ENCODE measurements around the gene HYAL1.

The HYAL1 gene

DNA sequence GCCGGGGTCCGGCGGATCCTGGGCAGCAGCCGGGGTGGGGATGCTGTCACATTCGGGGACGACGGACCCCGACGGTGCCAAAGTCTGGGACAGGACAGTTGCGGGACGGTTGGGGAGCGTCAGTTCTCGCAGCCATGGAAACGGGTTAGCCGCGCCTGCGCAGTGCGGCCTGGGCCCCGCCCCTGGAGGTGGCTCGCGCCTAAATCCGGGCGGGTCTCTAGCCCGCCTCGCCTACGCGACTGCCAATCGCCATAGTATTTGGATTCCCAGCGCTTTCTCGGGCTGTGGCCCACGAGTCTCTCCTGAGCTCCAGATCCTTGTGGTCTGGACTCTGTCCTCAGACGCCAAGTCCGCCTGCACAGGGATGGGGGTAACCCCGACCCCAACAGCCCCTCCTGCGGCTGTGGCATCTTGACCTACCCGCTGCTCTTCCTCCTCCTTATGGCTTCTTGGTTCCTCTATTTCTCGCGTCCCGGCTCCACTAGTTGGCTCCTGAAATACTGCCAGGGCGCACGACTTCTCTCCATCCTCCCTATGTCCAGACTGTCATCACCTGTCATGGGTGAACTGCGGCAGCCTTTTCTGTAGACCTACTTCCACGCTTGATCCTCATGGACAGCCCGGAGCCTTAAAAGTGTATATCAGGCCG lies 42.3 kb upstream of the HYAL1 start, which contains the start of gene ZMYND10:
TSS of gene ZMYND10 (minus strand) at position 147 of the 649 bp plus-strand sequence. CDS start 153 bp downstream, outside the sequence.
- H3K9me3 ChIP-seq (ENCODE audit: insufficient read depth, low read length) = no peaks in the 10 kb centered on the region
- H3K9ac ChIP-seq (ENCODE audit: insufficient read length, low read depth) = peak within 1 kb of the TSS; percentile 74
- DNase-seq (ENCODE audit: low read depth, low spot score) = peak; percentile 54
- H3K27me3 ChIP-seq (ENCODE audit: insufficient read depth, insufficient read length) = peaks cover 36% of the 10 kb centered on the region
- TF ChIP-seq SUZ12 (IDR thresholded peaks at IDR 0.05; ENCODE audit: extremely low read depth, insufficient read depth, insufficient read length) = no peak
- TF ChIP-seq YY1 (IDR thresholded peaks at IDR 0.05; ENCODE audit: insufficient read depth, insufficient read length) = no peak
- TF ChIP-seq ZNF274 (IDR thresholded peaks at IDR 0.05; ENCODE audit: low read depth, low read length) = no peak
- H3K36me3 ChIP-seq (ENCODE audit: insufficient read depth, insufficient read length, low read length) = peaks cover 23% of the 10 kb centered on the region
- peaks cover 16% of the 10 kb centered on the region for H3K4me1 ChIP-seq (ENCODE audit: insufficient read depth, insufficient read length)
- peak within 1 kb of the TSS; percentile 31 for H3K4me3 ChIP-seq (ENCODE audit: insufficient read length, low read depth)

DNA sequence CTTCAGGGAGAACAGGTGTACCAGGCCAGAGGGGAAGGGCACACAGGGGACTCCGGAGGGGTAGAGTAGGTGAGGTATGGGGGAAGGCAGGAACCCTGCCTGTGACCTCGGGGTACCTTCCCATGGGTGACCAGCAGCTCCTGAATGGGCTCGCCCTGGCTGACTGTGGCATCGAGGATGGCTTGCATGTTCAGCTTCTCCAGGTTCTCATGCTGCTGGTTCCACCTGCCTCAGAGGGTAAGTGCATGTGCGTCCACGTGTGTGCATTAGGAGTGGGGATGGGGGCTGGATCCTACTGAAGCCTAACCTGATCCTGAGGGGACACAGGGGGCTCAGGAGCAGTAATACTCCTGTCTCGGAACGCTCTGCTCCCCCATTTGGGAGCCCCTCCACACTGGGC lies 41.6 kb upstream of the HYAL1 start:
- H3K27me3 ChIP-seq (ENCODE audit: insufficient read depth, insufficient read length) = peaks cover 40% of the 10 kb centered on the region
- peaks cover 16% of the 10 kb centered on the region for H3K4me1 ChIP-seq (ENCODE audit: insufficient read depth, insufficient read length)
- H3K36me3 ChIP-seq (ENCODE audit: insufficient read depth, insufficient read length, low read length) = peaks cover 23% of the 10 kb centered on the region
- TF ChIP-seq SUZ12 (IDR thresholded peaks at IDR 0.05; ENCODE audit: extremely low read depth, insufficient read depth, insufficient read length) (no peak), YY1 (IDR thresholded peaks at IDR 0.05; ENCODE audit: insufficient read depth, insufficient read length) (no peak), ZNF274 (IDR thresholded peaks at IDR 0.05; ENCODE audit: low read depth, low read length) (no peak)
- H3K9ac ChIP-seq (ENCODE audit: insufficient read length, low read depth) = peak overlapping the region; percentile 74
- DNase-seq (ENCODE audit: low read depth, low spot score) = no peak
- peak overlapping the region; percentile 31 for H3K4me3 ChIP-seq (ENCODE audit: insufficient read length, low read depth)
- H3K9me3 ChIP-seq (ENCODE audit: insufficient read depth, low read length) = no peaks in the 10 kb centered on the region

DNA sequence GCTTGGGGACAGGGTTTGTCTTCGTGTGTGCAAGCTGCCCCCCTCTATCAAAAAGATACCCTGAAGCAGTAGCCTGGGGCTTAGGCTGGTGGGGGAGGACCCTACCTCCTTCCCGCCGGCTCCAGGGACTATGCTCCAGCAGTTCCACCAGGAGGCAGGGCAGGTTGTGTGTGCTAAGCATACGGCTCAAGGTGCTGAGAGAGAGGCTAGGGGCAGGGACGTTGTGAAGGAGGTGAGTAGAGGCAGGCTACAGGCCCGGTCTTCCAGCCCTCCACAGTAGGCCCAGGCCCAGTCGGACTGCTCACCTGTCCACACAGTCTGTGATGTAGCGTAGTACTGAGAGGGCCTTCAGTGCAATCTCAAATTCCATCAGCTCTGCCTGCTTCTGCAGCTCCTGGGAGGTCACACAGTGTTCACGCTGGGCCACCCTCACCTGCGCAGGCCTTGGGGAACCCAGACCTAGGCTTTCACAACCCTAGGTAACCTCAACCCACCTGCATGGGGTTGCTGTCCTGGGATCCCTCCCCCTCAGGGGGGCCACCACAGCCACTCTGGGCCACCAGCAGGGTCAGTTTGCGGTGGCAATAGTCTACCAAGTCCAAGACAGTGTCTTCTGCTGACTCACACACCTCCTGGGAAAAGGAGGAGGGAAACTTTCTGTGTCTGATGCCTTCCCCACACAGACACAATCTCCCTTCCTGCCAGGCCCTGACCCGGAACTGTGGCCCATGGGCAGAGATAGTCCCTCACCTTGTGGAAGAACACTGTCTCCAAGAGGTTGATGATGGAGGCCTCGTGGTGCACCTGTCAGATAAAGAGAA lies 39.6 kb upstream of the HYAL1 start:
- Histone ChIP-seq H3K36me3 (ENCODE audit: insufficient read depth, insufficient read length, low read length) (peaks cover 8% of the 10 kb centered on the region), H3K27me3 (ENCODE audit: insufficient read depth, insufficient read length) (peaks cover 40% of the 10 kb centered on the region), H3K9me3 (ENCODE audit: insufficient read depth, low read length) (no peaks in the 10 kb centered on the region), H3K4me3 (ENCODE audit: insufficient read length, low read depth) (no peak overlapping the region), H3K9ac (ENCODE audit: insufficient read length, low read depth) (no peak overlapping the region), H3K4me1 (ENCODE audit: insufficient read depth, insufficient read length) (peaks cover 18% of the 10 kb centered on the region)
- DNase-seq (ENCODE audit: low read depth, low spot score) = no peak
- TF ChIP-seq ZNF274 (IDR thresholded peaks at IDR 0.05; ENCODE audit: low read depth, low read length) = no peak

DNA sequence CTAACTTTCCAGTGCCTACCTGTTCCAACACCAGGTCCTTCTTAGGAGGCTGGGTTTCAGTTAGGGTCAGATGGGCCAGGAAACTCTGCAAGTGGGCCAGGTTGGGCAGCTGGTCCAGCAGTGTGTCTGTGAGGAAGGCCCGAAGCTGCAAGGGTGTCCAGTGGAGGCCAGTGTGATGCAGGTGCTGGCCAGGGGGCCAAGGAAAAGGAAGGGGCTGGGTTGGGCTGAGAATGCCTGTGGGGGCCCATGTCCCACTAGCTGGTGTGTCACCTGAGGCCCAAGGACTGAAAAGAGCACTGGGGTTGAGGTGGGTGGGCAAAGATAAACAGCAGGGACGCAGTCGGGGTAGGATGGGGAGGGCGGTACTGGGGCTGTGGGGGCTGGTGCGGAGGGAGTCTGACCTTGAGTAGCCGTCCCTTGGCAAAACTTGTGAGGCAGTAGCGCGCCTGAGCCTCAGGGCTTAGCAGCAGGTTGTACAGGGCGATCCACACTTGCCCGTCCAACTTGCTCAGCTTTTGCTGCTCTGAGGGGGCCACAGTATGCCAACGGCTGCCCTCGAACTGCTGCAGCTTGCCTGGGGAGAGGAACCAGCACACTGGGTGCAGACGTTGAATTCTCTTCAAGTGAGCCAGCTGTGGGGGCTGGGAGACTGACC lies 38.7 kb upstream of the HYAL1 start:
- TF ChIP-seq SUZ12 (IDR thresholded peaks at IDR 0.05; ENCODE audit: extremely low read depth, insufficient read depth, insufficient read length) (no peak), ZNF274 (IDR thresholded peaks at IDR 0.05; ENCODE audit: low read depth, low read length) (no peak), YY1 (IDR thresholded peaks at IDR 0.05; ENCODE audit: insufficient read depth, insufficient read length) (no peak)
- Histone ChIP-seq H3K27me3 (ENCODE audit: insufficient read depth, insufficient read length) (peaks cover 40% of the 10 kb centered on the region), H3K9ac (ENCODE audit: insufficient read length, low read depth) (peak overlapping the region; percentile 44), H3K36me3 (ENCODE audit: insufficient read depth, insufficient read length, low read length) (no peaks in the 10 kb centered on the region), H3K9me3 (ENCODE audit: insufficient read depth, low read length) (no peaks in the 10 kb centered on the region), H3K4me3 (ENCODE audit: insufficient read length, low read depth) (no peak overlapping the region), H3K4me1 (ENCODE audit: insufficient read depth, insufficient read length) (peaks cover 18% of the 10 kb centered on the region)
- no peak for DNase-seq (ENCODE audit: low read depth, low spot score)

DNA sequence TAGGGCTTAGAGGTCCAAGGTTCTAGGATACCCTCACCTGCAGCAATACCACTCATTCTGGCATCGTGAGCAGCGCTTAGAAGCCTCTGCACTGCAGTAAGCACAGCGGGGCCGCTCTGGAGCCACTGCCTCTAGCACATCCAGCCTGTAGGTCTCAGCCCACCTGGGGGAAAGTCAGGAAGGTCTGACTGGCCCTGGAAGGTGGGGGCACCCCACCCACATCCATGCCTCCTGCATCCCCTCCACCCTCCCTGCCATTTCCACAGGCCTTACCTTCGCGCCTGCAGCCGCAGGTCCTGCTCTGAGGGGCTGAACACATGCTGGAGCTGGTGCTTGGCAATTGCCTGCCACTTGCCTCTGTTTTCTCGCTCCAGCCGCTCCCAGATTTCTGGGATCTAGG lies 38.2 kb upstream of the HYAL1 start:
- Histone ChIP-seq H3K36me3 (ENCODE audit: insufficient read depth, insufficient read length, low read length) (peaks cover 1% of the 10 kb centered on the region), H3K9ac (ENCODE audit: insufficient read length, low read depth) (no peak overlapping the region), H3K4me1 (ENCODE audit: insufficient read depth, insufficient read length) (peaks cover 18% of the 10 kb centered on the region), H3K4me3 (ENCODE audit: insufficient read length, low read depth) (no peak overlapping the region), H3K9me3 (ENCODE audit: insufficient read depth, low read length) (no peaks in the 10 kb centered on the region), H3K27me3 (ENCODE audit: insufficient read depth, insufficient read length) (peaks cover 40% of the 10 kb centered on the region)
- no peak for TF ChIP-seq ZNF274 (IDR thresholded peaks at IDR 0.05; ENCODE audit: low read depth, low read length)
- DNase-seq (ENCODE audit: low read depth, low spot score) = no peak

DNA sequence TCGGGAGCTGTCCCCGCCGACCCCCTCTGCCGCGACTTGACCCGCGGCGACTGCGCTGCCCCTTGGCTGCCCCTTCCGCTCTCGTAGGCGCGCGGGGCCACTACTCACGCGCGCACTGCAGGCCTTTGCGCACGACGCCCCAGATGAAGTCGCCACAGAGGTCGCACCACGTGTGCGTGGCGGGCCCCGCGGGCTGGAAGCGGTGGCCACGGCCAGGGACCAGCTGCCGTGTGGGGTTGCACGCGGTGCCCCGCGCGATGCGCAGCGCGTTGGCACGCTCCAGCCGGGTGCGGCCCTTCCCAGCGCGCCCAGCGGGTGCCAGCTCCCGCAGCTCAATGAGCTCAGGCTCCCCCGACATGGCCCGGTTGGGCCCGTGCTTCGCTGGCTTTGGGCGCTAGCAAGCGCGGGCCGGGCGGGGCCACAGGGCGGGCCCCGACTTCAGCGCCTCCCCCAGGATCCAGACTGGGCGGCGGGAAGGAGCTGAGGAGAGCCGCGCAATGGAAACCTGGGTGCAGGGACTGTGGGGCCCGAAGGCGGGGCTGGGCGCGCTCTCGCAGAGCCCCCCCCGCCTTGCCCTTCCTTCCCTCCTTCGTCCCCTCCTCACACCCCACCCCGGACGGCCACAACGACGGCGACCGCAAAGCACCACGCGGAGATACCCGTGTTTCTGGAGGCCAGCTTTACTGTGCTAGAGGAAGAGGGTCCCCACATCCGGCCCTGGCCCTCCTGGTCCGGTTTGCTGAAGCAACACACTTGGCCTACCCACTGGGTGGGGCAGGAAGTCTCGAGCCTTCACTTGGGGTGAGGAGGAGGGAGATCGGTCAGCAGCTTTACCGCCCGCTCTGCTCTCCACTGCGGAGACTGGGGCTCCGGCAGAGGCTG lies 37.3 kb upstream of the HYAL1 start, which contains the start of gene RASSF1:
TSS of gene RASSF1 (minus strand) at position 389 of the 882 bp plus-strand sequence. CDS start at position 358, 31 bp downstream.
- Histone ChIP-seq H3K4me1 (ENCODE audit: insufficient read depth, insufficient read length) (peaks cover 16% of the 10 kb centered on the region), H3K27me3 (ENCODE audit: insufficient read depth, insufficient read length) (peaks cover 35% of the 10 kb centered on the region), H3K36me3 (ENCODE audit: insufficient read depth, insufficient read length, low read length) (peaks cover 10% of the 10 kb centered on the region), H3K4me3 (ENCODE audit: insufficient read length, low read depth) (no peak within 1 kb of the TSS), H3K9me3 (ENCODE audit: insufficient read depth, low read length) (no peaks in the 10 kb centered on the region), H3K9ac (ENCODE audit: insufficient read length, low read depth) (no peak within 1 kb of the TSS)
- no peak for TF ChIP-seq ZNF274 (IDR thresholded peaks at IDR 0.05; ENCODE audit: low read depth, low read length)
- no peak for TF ChIP-seq SUZ12 (IDR thresholded peaks at IDR 0.05; ENCODE audit: extremely low read depth, insufficient read depth, insufficient read length)
- no peak for TF ChIP-seq YY1 (IDR thresholded peaks at IDR 0.05; ENCODE audit: insufficient read depth, insufficient read length)
- no peak for DNase-seq (ENCODE audit: low read depth, low spot score)

All from NT2/D1 (cell line).